Fibroblast of peridontal ligament (primary cell): ENCODE results near the gene GOSR1.
"Not testable (repeated sequence)": the region's sequence is repeated elsewhere in the genome, so short reads cannot be mapped to it uniquely, and the experiment has no call there.

Experiments used
- DNase-seq: peaks from one replicate; pipeline ENCODE4 v3.0.0-alpha.2; 2010; ENCODE audit errors: extremely low read depth

GOSR1 gene

DNA sequence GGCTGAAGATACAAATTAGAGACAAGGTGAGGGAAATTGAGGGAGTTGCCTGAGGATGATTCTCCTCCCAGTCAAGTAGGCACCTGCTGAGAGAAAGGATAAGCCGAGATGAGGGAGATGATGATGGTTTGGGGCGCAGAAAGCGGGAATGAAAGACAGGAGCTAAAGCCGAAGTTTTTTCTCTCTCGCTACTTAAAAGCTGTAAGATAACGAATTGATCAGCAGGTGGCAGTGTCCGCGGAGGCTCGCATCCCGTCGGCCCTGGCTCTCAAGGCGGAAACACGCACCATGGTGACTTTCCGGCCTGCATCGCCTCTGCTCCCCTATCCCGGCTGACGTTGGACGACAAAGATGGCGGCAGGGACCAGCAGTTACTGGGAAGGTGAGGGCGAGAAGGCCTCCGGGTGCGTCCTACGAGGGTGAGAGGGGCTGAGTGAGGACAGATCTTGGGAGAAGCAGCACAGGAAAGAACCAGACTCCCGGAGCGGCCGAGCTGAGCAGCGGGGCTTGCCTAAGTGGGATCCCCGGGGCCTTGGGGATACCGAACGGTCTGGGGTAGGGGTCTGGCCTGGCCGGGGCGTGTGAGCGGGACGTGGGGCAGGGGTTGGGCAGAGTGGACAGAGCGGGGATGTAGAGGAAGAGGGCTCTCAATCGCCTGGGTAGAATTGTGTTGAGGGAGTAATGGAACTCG lies at the start of gene GOSR1:
TSS of gene GOSR1 (plus strand) at position 326 of the 691 bp plus-strand sequence. CDS start at position 352, 26 bp downstream.
- peak; percentile 96 for DNase-seq

DNA sequence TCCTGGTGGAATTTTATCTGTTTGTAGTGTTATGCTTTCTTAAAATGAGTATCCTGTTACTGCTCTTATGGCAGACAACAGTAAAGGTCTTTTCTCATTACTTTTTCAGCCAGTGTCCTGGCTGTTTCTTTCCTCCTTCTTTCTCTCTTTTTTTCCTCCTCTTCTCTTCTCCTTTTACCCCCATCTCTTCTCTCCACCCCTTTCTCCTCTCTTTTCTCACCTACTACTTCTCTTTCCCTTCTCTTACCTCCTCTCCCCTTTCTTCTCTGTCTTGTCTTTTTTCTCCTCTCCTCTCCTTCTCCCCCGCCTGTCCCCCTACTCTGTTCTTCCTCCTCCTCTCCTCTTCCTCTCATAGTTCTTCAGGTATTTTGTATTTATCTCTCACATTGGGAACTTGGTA lies 49.6 kb upstream of the GOSR1 start:
- DNase-seq = no peak

DNA sequence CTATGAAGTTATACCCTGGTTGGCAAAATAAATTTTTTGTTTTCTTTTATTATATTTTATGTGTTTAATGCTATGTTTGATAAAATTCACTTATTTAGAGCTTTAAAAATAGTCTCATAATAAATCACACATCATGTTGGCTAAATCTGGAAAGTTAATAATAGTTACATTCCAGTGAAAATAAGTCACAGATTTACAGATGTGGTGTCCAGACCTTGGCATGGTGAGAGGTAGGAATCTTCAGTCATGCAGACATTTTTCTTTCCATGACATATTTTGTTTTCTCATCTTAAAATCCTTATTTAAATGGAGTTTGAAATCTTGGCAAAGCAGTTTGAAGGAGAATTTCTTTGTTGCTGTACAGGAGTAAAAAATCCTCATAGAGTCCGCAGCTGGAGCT lies 48.1 kb upstream of the GOSR1 start:
- DNase-seq = peak; percentile 35

DNA sequence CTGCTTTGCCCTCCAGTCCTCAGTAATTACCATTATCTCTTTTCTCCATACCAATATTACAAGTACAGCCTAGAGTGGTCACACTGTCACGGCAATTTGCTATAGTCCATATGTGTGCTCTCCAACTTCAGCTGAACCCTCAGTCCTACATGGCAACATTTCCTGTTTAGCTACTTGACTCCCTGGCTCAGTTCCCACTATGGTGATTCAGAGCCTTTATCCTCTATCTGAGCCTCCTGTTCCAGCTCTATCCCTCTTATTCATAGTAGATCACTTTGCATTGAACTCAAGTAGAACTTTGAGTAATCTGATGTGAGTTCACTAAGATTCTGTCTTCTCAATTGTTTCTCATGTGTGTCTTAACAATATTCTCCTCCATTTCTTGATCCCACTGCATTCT lies 43.7 kb upstream of the GOSR1 start:
- DNase-seq = peak; percentile 73

DNA sequence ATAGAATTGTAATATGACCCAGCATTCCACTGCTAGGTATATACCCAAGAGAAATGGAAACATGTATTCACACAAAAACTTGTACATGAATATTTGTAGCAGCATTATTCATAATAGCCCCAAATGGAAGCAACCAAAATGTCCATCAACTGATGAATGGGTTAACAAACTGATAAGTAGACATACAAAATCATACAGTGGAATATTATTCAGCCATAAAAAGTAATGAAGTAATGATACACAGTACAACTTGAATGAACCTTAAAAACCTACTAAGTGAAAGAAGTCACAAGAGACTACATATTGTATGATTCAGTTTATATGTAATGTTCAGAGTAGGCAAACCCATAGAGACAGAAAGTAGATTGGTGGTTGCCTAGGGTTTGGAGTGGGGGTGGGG lies 40.5 kb upstream of the GOSR1 start:
- no peak for DNase-seq

DNA sequence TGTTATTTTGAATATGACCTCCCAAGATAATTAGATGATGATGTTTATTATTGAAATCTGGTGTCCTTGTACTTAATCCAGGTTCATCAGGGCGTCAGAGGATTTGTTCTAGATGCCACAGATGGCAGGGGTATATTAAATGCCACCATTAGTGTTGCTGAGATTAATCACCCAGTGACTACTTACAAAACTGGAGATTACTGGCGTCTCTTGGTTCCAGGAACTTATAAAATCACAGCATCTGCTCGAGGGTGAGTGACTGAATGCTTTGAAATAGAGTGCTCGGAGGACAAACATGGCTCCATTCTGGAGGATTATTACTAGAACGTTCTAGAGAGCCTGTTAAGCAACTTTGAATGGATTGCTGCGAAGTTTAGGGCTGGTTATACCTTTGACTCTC lies 33.5 kb upstream of the GOSR1 start:
- no peak for DNase-seq

DNA sequence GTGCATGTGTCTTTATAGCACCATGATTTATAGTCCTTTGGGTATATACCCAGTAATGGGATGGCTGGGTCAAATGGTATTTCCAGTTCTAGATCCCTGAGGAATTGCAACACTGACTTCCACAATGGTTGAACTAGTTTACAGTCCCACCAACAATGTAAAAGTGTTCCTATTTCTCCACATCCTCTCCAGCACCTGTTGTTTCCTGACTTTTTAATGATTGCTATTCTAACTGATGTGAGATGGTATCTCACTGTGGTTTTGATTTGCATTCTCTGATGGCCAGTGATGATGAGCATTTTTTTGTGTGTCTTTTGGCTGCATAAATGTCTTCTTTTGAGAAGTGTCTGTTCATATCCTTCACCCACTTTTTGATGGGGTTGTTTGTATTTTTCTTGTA lies 30.6 kb upstream of the GOSR1 start:
- not testable (repeated sequence) for DNase-seq

DNA sequence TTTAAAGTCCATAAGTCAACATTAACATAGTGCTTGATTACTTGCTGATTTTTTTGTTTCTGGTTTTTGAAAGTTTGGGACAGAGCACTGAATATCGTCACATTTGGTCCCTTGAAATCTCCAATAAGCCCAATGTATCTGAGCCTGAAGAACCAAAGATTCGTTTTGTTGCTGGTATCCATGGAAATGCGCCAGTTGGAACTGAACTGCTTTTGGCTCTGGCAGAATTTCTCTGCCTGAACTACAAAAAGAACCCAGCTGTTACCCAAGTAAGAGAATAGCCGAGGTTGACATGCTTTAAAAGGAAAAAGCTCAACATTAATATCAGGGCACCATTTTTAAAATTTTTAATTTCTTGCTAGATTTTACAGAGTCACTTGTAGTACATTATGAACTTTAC lies 27.7 kb upstream of the GOSR1 start:
- DNase-seq = peak; percentile 67

DNA sequence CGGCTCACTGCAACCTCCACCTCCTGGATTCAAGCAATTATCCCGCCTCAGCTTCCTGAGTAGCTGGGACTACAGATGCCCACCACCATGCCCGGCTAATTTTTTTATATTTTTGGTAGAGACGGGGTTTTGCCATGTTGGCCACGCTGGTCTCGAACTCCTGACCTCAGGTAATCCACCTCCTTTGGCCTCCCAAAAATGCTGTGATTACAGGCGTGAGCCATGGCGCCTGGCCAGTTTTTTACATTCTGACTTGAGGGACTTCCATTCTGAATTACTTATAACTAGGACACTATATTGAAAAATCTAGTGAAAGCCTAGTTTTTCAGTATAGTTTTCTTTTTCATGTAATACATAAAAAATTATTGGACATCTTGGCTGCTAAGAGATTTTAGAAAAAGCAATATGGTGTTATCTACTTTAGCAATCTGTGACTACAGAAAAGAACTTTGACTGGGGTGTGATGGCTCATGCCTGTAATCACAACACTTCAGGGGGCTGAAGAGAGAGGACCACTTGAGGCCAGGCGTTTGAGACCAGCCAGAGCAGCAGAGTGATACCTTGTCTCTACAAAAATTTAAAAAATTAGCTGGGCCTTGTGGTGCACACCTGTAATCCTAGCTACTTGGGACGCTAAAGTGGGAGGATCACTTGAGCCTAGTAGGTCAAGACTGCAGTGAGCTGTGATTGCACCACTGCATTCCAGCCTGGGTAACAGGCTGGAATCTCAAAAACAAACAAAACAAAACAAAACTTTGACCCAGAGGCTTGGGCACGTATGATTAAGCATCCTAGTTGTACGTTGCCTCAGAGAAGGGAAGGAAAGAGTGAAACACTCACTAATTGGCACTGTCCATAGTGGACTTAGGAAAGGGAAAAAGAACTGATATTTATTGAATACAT lies 26.8 kb upstream of the GOSR1 start:
- DNase-seq = peak; percentile 31

DNA sequence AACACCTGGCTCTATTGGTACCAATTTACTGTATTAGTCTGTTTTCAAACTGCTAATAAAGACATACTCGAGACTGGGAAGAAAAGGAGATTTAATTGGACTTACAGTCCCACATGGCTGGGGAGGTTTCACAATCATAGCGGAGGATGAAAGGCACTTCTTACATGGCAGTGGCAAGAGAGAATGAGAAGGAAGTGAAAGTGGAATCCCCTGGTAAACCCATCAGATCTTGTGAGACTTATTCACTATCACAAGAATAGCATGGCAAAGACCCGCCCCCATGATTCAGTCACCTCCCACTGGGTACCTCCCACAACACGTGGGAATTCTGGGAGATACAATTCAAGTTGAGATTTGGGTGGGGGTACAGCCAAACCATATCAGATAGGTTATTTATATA lies 22.6 kb upstream of the GOSR1 start:
- DNase-seq = no peak

DNA sequence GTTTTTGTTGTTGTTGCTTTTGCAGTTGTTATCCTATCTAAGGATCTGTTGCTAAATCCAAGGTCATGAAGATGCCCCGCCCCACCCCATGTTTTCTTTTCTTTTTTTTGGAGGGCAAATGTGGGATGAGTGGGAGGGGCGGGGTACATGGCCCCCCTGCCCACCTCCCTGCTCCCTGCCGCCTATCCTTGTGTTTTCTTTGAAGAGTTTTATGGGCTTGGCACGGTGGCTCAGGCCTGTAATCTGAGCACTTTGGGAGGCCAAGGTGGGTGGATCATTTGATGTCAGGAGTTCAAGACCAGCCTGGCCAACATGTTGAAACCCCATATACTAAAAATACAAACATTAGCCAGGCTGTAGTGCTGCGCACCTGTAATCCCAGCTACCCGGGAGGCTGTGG lies 18.8 kb upstream of the GOSR1 start:
- DNase-seq = no peak

DNA sequence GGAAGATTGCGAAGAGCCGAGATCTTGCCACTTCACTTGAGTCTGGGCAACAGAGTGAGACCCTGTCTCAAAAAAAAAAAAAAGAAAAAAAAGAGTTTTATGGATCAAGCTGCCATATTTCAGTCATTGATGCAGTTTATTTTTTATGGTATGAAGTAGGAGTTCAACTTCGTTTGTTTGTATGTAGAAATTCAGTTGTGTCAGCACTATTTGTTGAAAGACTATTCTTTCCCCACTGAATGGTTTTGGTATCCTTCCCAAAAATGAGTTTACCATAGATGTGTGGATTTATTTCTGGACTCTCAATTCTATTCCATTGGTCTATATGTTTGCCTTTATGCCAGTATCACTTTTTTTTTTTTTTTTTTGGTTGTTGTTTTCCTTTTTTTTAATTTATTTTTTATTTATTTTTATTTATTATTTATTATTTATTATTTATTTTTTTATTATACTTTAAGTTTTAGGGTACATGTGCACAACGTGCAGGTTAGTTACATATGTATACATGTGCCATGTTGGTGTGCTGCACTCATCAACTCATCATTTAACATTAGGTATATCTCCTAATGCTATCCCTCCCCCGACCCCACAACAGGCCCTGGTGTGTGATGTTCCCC lies 18.3 kb upstream of the GOSR1 start:
- DNase-seq = not testable (repeated sequence)

DNA sequence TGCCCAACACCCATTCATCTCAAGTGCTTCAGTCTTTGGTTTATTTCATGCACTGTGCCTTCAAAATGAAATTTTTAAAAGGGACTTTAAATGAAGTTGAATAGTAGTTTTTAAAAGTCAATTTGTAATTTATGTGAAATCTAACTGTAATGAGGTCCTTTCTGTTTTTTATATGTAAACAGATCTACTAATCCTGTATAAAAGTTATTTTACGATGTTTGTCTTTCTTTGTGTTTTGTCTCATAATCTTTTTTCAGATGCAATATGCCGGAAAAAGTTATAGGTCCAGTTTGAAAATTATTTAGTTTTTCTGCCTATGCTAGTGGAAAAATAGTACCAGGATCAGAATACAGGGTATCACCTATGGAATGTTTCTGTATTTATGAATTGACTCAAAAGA lies 8.7 kb upstream of the GOSR1 start:
- DNase-seq = no peak

DNA sequence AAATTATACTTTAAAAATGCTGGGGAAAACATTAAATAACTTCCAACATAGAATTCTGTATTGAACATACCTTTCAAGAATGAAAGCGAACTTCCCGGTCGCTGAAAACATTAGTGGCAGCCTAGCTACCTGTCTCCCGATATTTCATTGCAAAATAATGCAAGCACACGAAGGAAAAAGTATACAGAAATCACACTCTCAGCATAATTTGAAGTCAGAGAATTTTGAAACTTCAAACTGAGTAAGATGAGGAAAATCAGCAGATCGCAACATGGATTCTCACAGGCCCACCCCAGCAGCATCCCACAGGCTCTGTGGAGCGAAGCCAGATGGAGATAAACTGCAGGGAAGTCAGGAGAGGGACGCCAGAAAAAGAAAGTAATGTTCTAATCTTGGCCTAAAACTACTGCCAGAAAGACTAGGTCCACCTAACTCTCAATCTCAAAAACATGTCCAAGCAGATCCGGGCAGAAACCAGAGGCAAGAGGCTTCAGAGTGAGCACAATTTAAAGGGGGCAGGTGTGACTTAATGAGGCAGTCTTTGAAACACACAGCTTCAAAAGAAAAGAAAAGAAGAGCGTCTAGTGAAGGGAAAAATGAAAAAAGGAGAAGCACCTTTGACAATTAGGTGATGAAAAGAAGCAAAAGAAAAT lies 4.8 kb upstream of the GOSR1 start:
- peak; percentile 37 for DNase-seq

DNA sequence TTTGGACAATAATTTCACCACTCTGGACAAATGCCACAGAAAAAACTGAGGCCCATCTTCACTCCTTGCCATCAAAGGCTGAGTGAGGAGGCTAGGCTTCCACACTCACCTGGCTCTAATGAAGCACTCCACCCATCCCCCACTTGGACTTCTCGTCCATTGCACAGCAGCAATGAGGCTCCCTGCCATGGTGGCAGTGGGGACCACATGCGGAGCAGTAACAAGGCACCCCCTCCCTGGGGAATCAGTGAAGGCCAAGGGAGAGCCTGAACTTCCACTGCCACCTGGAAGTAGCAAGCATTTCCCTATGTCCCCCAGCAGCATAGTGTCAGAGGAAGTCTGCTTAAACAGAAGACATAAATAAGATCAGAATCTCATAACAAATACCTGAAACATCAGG lies 2.0 kb upstream of the GOSR1 start:
- no peak for DNase-seq

DNA sequence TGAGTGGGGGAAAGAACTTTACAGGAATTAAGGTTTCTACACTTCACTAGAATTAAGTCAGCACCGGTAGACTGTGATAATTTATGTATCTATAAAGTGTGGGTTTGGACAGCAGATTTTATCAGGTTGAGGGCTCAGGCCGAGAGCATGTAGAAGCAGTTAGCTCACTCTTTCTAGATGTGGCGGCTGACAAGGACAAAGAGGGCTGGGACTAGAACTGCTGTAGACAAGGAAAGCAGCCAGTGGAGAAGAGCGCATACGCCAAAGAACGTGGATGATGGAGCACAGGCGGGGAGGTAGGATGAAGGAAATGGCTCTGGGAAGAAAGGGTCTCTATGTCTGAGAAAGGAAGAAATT lies 504 bp upstream of the GOSR1 start:
- DNase-seq = no peak

DNA sequence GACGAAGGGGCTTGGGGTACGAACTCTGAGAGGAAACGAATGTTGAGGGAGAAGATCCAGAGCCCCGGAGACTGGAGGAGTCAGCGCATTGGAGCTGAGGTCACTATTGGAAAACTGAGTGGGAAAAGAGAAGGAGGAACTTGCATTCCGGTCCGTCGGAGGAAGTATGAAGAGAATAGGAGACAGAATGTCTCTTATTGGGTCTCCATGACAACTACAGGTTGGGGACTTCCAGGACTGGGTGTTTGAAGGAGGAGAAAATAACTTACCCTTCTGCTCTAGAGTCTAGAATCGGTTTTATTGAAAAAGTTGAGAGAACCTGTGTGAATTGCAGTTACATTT lies 537 bp downstream of the GOSR1 start:
- peak; percentile 38 for DNase-seq

DNA sequence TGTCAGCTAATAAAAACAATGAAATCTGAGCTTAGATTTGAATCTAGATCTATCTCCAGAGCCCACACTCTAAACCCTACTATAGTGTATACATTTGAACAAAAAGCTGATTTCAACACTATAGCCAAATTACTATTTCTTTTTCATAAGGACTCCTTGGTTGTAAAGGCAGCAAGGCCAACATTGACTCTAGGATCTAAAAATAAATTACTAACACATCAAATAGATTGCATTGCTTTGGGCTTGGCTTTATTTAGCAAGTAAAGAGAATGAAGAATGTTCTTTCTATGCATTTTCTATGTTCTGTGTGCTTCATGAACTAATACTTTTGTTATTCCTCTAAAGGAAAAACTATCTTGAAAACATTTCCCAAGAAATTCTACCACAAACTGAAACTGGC lies 5.3 kb downstream of the GOSR1 start:
- no peak for DNase-seq

DNA sequence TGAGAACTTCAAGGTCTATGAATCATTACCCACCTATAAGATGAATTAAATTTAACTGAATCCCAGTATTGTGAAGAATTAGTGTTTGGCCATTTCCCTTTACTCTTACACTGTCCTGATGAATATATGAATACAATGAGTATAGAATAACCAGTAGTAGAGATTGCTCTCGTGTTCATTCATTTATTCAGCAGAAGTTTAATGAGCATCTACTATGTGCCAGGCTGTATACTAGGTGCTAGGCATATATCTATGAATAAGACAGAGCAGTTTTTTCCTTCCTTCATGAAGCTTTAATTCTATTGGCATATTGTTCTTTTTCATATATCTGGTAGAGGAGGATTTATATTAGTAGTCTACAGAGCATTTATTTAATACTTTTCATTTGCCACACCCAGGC lies 6.0 kb downstream of the GOSR1 start:
- DNase-seq = no peak

DNA sequence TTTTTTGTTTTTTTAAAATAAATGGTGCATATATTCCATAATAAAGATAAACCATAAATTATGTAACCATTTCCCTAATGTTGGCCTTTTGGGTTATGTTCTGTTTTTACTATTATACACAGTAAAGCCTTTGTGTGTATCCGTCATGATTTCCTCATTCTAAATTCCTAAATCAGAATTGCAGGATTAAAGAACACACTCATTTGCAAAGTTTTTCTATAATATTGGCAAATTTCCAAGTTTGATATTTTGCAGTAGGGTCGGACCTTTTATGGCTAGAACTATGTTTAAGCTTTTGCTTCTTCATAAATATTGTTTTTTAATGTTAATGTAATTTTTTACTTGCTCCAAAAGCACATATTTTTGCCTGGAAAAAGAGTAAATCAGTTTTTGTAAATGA lies 16.6 kb downstream of the GOSR1 start:
- DNase-seq = no peak

DNA sequence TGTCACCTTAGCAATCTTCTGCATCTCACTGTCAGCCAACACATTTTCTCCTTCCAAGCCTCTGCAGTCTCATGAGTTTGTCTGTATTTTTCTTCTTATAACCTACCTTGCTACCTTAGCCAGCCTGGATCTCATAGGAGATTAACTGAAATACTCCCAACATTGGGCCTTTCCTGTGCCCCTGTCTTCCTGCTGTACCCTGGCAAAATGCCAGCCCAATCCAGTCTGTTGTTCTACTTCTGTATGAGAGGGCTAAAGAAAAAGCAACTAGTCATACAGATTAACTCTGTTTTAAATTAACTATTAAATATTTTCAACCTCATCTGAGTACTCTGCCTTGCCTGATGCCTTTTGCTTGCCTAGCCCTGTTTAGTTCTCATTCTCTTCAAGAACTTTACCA lies 18.4 kb downstream of the GOSR1 start:
- no peak for DNase-seq

DNA sequence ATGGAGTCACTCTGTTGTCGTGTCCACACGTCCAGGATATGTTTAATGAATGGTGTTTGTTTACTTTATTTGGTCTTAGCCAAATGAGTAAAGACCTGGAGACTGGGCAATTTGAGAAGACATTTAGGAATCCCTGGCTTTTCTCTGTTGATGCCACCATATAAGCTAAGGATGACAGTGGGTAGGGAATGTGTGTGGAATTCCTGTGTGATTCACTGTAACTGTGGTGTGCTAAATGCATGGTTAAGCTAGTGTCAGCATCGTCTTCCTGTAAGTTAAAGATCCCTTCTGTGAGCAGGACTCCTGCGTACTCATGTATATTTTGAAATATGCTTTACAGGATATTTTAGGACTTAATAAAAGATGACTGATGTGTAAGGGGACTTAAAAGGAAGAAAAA lies 26.4 kb downstream of the GOSR1 start:
- peak; percentile 14 for DNase-seq
